IMR-90 (cell line): Measurements from ENCODE around the gene TOR1A. TPM values are rescaled to one million over a fixed set of nuclear protein-coding genes. Genes with fewer than 3 reads are reported as not detected.

Experiments used
- ATAC-seq: fragments of 200-7000 bp; cut with Tn5 transposase; 2 replicates; pipeline ENCODE4 v1.9.1; 2020; ENCODE audit warnings: low read depth, mild to moderate bottlenecking, moderate library complexity
- BruUV-seq: library from RNA; stranded (reverse); fragments of 400-500 nt; replicated peaks from 2 replicates; lab custom pipeline; 2021; lab: Mats Ljungman, UMichigan
- CTCF ChIA-PET: fragments of 300-600 bp; formaldehyde crosslinking; extraction: SDS; loops from one replicate; lab custom pipeline; 2021; ENCODE audit warnings: antibody characterized with exemption; lab: Yijun Ruan, JAX
- POLR2A ChIA-PET: fragments of 300-600 bp; sonication (Branson Sonifier 250); formaldehyde crosslinking; loops from one replicate; lab custom pipeline; 2022; ENCODE audit warnings: antibody characterized with exemption; ENCODE audit not compliant: unreplicated experiment; lab: Charles Lee
- DNase-seq: peaks from one replicate; pipeline ENCODE4 v3.0.0; 2013
- H2AFZ ChIP-seq: replicated peaks from 2 replicates; pipeline ENCODE3; 2013; ENCODE audit warnings: low read length, mild to moderate bottlenecking; ENCODE audit not compliant: poor library complexity
- H2AK5ac ChIP-seq: 2 replicates; pipeline ENCODE4 v1.6.1; 2013; ENCODE audit warnings: low read depth, low read length, inconsistent platforms
- H2AK9ac ChIP-seq: replicated peaks from 2 replicates; pipeline ENCODE3; 2013; ENCODE audit warnings: mild to moderate bottlenecking, low read depth, low read length, moderate library complexity; ENCODE audit not compliant: poor library complexity
- H2BK120ac ChIP-seq: 2 replicates; pipeline ENCODE4 v1.6.1; 2013; ENCODE audit warnings: low read depth, low read length, inconsistent platforms
- H2BK15ac ChIP-seq: 3 replicates; pipeline ENCODE4 v1.6.1; 2013; ENCODE audit warnings: low read depth, low read length, inconsistent platforms
- H2BK20ac ChIP-seq: 2 replicates; pipeline ENCODE4 v1.6.1; 2013; ENCODE audit warnings: low read depth, mild to moderate bottlenecking, inconsistent platforms, low read length, moderate library complexity
- H2BK5ac ChIP-seq: 2 replicates; pipeline ENCODE4 v1.6.1; 2013; ENCODE audit warnings: mild to moderate bottlenecking, low read depth, low read length, inconsistent platforms; ENCODE audit not compliant: poor library complexity, severe bottlenecking
- H3K14ac ChIP-seq: replicated peaks from 2 replicates; pipeline ENCODE4 v1.6.1; 2013; ENCODE audit warnings: low read depth, low read length, inconsistent platforms
- H3K18ac ChIP-seq: 2 replicates; pipeline ENCODE4 v1.6.1; 2013; ENCODE audit warnings: low read depth, low read length, control low read depth
- H3K23ac ChIP-seq: 2 replicates; pipeline ENCODE4 v1.6.1; 2013; ENCODE audit warnings: low read depth, low read length, inconsistent platforms
- H3K27ac ChIP-seq: 2 replicates; pipeline ENCODE4 v1.5.1; 2013; ENCODE audit warnings: mild to moderate bottlenecking, control low read depth, low read length; ENCODE audit not compliant: insufficient read depth
- H3K27me3 ChIP-seq: 2 replicates; pipeline ENCODE4 v1.6.1; 2013; ENCODE audit warnings: low read length; ENCODE audit not compliant: control insufficient read depth, insufficient read depth
- H3K36me3 ChIP-seq: 2 replicates; pipeline ENCODE4 v1.6.1; 2013; ENCODE audit warnings: low read length, mixed read lengths; ENCODE audit not compliant: control insufficient read depth, insufficient read depth
- H3K4ac ChIP-seq: 2 replicates; pipeline ENCODE4 v1.6.1; 2013; ENCODE audit warnings: low read depth, low read length, inconsistent platforms
- H3K4me1 ChIP-seq: 2 replicates; pipeline ENCODE4 v1.6.1; 2013; ENCODE audit warnings: low read length, mixed read lengths; ENCODE audit not compliant: control insufficient read depth, insufficient read depth
- H3K4me2 ChIP-seq: 2 replicates; pipeline ENCODE4 v1.6.1; 2013; ENCODE audit warnings: low read depth, mild to moderate bottlenecking, control low read depth, low read length, moderate library complexity
- H3K4me3 ChIP-seq: 2 replicates; pipeline ENCODE4 v1.5.1; 2013; ENCODE audit warnings: low read depth, mild to moderate bottlenecking, control low read depth, low read length, moderate library complexity; ENCODE audit not compliant: insufficient read depth
- H3K56ac ChIP-seq: 2 replicates; pipeline ENCODE4 v1.6.1; 2013; ENCODE audit warnings: low read length, inconsistent platforms; ENCODE audit not compliant: insufficient read depth; ENCODE audit errors: extremely low read depth
- H3K79me1 ChIP-seq, 2 experiments: 2 replicates each; pipeline ENCODE4 v1.6.1; 2013; ENCODE audit warnings: low read length in 2 of 2, inconsistent platforms in 1 of 2, low read depth in 1 of 2
- H3K9ac ChIP-seq: 2 replicates; pipeline ENCODE4 v1.6.1; 2013; ENCODE audit warnings: low read depth, low read length, control low read depth
- H3K9me1 ChIP-seq: 2 replicates; pipeline ENCODE4 v1.6.1; 2013; ENCODE audit warnings: low read length, inconsistent platforms; ENCODE audit not compliant: insufficient read depth
- H3K9me3 ChIP-seq: 2 replicates; pipeline ENCODE4 v1.6.1; 2013; ENCODE audit warnings: low read length; ENCODE audit not compliant: control insufficient read depth, insufficient read depth
- H4K20me1 ChIP-seq: 2 replicates; pipeline ENCODE4 v1.6.1; 2013; ENCODE audit warnings: low read length, inconsistent platforms; ENCODE audit not compliant: insufficient read depth
- H4K5ac ChIP-seq: 2 replicates; pipeline ENCODE4 v1.6.1; 2013; ENCODE audit warnings: mild to moderate bottlenecking, low read depth, low read length, control low read depth
- H4K8ac ChIP-seq, 2 experiments: 2 replicates each; pipeline ENCODE4 v1.6.1; 2013; ENCODE audit warnings: low read depth in 2 of 2, low read length in 2 of 2, control low read depth in 1 of 2, inconsistent platforms in 1 of 2
- H4K91ac ChIP-seq: 2 replicates; pipeline ENCODE4 v1.6.1; 2013; ENCODE audit warnings: low read depth, low read length, inconsistent platforms; ENCODE audit not compliant: insufficient read depth
- CEBPB ChIP-seq: IDR thresholded peaks from 2 replicates; pipeline ENCODE4 v1.6.1; 2012; ENCODE audit warnings: low read depth, low read length, improper control_type of control experiment
- ELK1 ChIP-seq: fragments of 150-350 bp; IDR thresholded peaks from 2 replicates; pipeline ENCODE4 v1.6.1; 2016; ENCODE audit warnings: low read depth, mild to moderate bottlenecking, low read length, moderate library complexity, borderline replicate concordance
- FOS ChIP-seq: fragments of 150-350 bp; IDR thresholded peaks from 2 replicates; pipeline ENCODE4 v1.6.1; 2016; ENCODE audit warnings: low read depth, low read length
- MAFK ChIP-seq: IDR thresholded peaks from 2 replicates; pipeline ENCODE4 v1.6.1; 2012; ENCODE audit warnings: low read depth, low read length, improper control_type of control experiment
- MAZ ChIP-seq: IDR thresholded peaks from 2 replicates; pipeline ENCODE4 v1.6.1; 2012; ENCODE audit warnings: low read depth, mild to moderate bottlenecking, low read length, improper control_type of control experiment, moderate library complexity, borderline replicate concordance
- NFE2L2 ChIP-seq: fragments of 150-350 bp; IDR thresholded peaks from 2 replicates; pipeline ENCODE4 v1.6.1; 2016; ENCODE audit warnings: low read depth, mild to moderate bottlenecking, low read length
- RAD21 ChIP-seq: IDR thresholded peaks from 2 replicates; pipeline ENCODE4 v1.6.1; 2012; ENCODE audit warnings: low read length, improper control_type of control experiment
- RFX5 ChIP-seq: IDR thresholded peaks from 2 replicates; pipeline ENCODE4 v1.8.0; 2012; ENCODE audit warnings: low read depth, mild to moderate bottlenecking, low read length, moderate library complexity
- USF2 ChIP-seq: fragments of 150-350 bp; IDR thresholded peaks from 2 replicates; pipeline ENCODE4 v1.6.1; 2017; ENCODE audit warnings: mild to moderate bottlenecking, antibody characterized with exemption, low read length, low read depth
- WGBS, 2 experiments: methylation state at CpG; one replicate each; pipeline versions ENCODE4 v1.1.5 to v1.1.7; 2013; ENCODE audit warnings: missing lambda C conversion rate in 2 of 2; ENCODE audit not compliant: insufficient read length in 1 of 2; ENCODE audit errors: extremely low coverage in 2 of 2; 5-methylcytosine and 5-hydroxymethylcytosine counted together
- dilution Hi-C: fragments of 300-500 bp; cut with HindIII; formaldehyde crosslinking; loops from one replicate; pipeline ENCODE4 v1.14.3; 2018; ENCODE audit warnings: low sequenced_read_pairs; ENCODE audit not compliant: unreplicated experiment
- in situ Hi-C: fragments of 300-500 bp; cut with MboI; formaldehyde crosslinking; loops from 3 replicates; pipeline ENCODE4 v1.14.3; 2019; ENCODE audit warnings: low sequenced_read_pairs, inconsistent platforms, mixed read lengths
- intact Hi-C: fragments of 100-400 bp; cut with micrococcal nuclease; formaldehyde crosslinking; loops from 2 replicates; pipeline ENCODE4 v1.10.0; 2022
- polyA plus RNA-seq, 3 experiments: library from polyadenylated mRNA; depleted of rRNA; stranded (reverse); fragments of >200 nt; gene quantifications; 2 replicates each; pipeline ENCODE4 v1.2.3, GENCODE V29; 2012; ENCODE audit warnings: low replicate concordance in 1 of 3
- total RNA-seq: library from RNA; depleted of rRNA; stranded (reverse); fragments of >200 nt; gene quantifications from 2 replicates; pipeline ENCODE4 v1.2.3, GENCODE V29; 2012

TOR1A gene
- total and polyA plus RNA-seq, 2 of the 4 experiments (the other 2 are of a cell fraction), result 27.1 to 74.2 TPM

DNA sequence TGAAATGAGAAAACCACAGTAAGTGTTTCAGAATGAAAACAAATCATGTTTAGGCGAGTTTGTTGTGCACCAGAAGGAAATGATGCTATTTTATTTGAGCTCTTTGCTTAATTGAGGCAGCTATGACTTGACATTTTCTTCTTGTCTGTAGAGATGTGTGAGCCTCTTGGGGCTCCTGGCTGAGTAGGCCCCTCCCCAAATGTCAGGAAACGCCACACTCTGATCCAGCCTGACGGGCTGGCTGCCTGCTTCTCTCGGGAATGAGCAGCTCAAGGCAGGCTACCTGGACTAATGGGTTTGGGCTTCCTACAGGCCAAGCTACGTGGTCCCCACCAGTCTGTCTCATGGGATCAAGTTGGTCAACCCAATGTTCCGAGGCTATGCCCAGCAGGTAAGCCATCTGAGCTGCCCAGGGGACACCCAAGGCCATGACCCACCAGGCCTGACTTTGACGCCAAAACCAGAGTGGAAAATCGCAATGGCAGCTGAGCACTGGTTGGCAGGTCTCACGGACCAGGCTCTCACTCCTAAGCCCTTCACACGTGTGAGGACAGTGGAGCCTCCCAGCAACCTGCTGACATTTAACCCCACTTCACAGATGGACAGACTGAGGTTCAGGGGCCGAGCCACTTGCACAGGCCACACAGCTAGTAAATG, 41.2 kb upstream of the TOR1A start:
- DNase-seq (no peak), ATAC-seq (no peak)
- no peak overlapping the region for H3K23ac ChIP-seq
- no peaks in the 10 kb centered on the region for H3K9me3 ChIP-seq
- H3K4ac ChIP-seq, result no peak overlapping the region
- no peak overlapping the region for H3K14ac ChIP-seq
- ChIA-PET POLR2A (no interaction called here), CTCF (no interaction called here)
- no peak overlapping the region for H3K27ac ChIP-seq
- H3K27me3 ChIP-seq, result no peaks in the 10 kb centered on the region
- H2AK5ac ChIP-seq, result no peak overlapping the region
- H4K8ac ChIP-seq, result no peak overlapping the region
- no TSS peak for BruUV-seq
- WGBS, 2 experiments, result 63% methylated on average over 8 of the region's 11 CpGs; no CpG with 5 or more reads in 1 of the 2 experiments
- H3K79me1 ChIP-seq, result no peaks in the 10 kb centered on the region
- no peak overlapping the region for H3K4me2 ChIP-seq
- H3K9me1 ChIP-seq, result 0 out of 2 replicates have a peak, but pooled peaks cover 3% of the 10 kb centered on the region
- no peak overlapping the region for H2BK5ac ChIP-seq
- no peaks in the 10 kb centered on the region for H3K4me1 ChIP-seq
- H3K9ac ChIP-seq, result no peak overlapping the region
- H3K18ac ChIP-seq, result no peak overlapping the region
- in situ Hi-C loops (no loop called here), dilution Hi-C loops (no loop called here), intact Hi-C loops (no loop called here)
- peaks cover 45% of the 10 kb centered on the region for H3K36me3 ChIP-seq
- no peak overlapping the region for H2BK120ac ChIP-seq
- no peak overlapping the region for H2AK9ac ChIP-seq
- H3K4me3 ChIP-seq, result no peak overlapping the region
- no peak overlapping the region for H2AFZ ChIP-seq
- no peak overlapping the region for H2BK15ac ChIP-seq
- no peak overlapping the region for H4K91ac ChIP-seq
- TF ChIP-seq CEBPB (no peak), RFX5 (no peak), RAD21 (no peak), ELK1 (no peak), FOS (no peak), MAZ (no peak), USF2 (no peak), NFE2L2 (no peak; the same call in 1 of the 2 replicates), MAFK (no peak)
- H2BK20ac ChIP-seq, result no peak overlapping the region
- no peak overlapping the region for H3K56ac ChIP-seq
- no peaks in the 10 kb centered on the region for H4K20me1 ChIP-seq
- no peak overlapping the region for H4K5ac ChIP-seq
